HCT116 (cell line): ENCODE measurements around the gene CPT1C. TPM values are rescaled to one million over a fixed set of nuclear protein-coding genes. Genes with fewer than 3 reads are reported as not detected.

Experiments used
- ATAC-seq: fragments of 200-7000 bp; cut with Tn5 transposase; 2 replicates; pipeline ENCODE4 v1.9.1; 2020; ENCODE audit warnings: mild to moderate bottlenecking, moderate library complexity
- BruUV-seq: library from RNA; stranded (reverse); fragments of 400-500 nt; replicated peaks from 2 replicates; lab custom pipeline; 2021; lab: Mats Ljungman, UMichigan
- CTCF ChIA-PET: fragments of 300-600 bp; sonication (Branson Sonifier 250); formaldehyde crosslinking; loops from one replicate; lab custom pipeline; 2021; ENCODE audit warnings: antibody characterized with exemption; lab: Charles Lee
- POLR2A ChIA-PET: fragments of 300-600, 350-600 bp; sonication (Branson Sonifier 250); formaldehyde crosslinking; loops from one replicate; lab custom pipeline; 2021; ENCODE audit warnings: antibody characterized with exemption; lab: Charles Lee
- RAD21 ChIA-PET, 2 experiments: fragments of 300-600 bp; sonication (Branson Sonifier 250); formaldehyde crosslinking; loops; one replicate each; lab custom pipeline; 2023; ENCODE audit warnings: low total read pairs in 2 of 2; ENCODE audit not compliant: uncharacterized antibody in 2 of 2, unreplicated experiment in 2 of 2, low non-redundant PET in 1 of 2; lab: Charles Lee
- DNase-seq: peaks from one replicate; pipeline ENCODE4 v3.0.0-alpha.2; 2010; ENCODE audit warnings: low read depth, low spot score
- H2AFZ ChIP-seq: fragments of 200-600 bp; shearing (Covaris generic), sonication (generic); 2 replicates; pipeline ENCODE4 v1.6.1; 2017; ENCODE audit warnings: low read depth, mixed run types, mixed read lengths, antibody characterized with exemption, low read length; ENCODE audit not compliant: poor library complexity, severe bottlenecking
- H3K27ac ChIP-seq: 2 replicates; pipeline ENCODE4 v1.5.1; 2012; ENCODE audit warnings: low read depth, low read length
- H3K27me3 ChIP-seq: fragments of 200-600 bp; sonication (generic); 2 replicates; pipeline ENCODE4 v1.6.1; 2016; ENCODE audit warnings: mixed run types, low read length, mixed read lengths; ENCODE audit not compliant: insufficient read depth
- H3K36me3 ChIP-seq, 2 experiments: fragments of 200-500 bp in 1 of 2; fragments of 200-600 bp in 1 of 2; sonication (Bioruptor generic) in 1 of 2; sonication (generic) in 1 of 2; 2 replicates each; pipeline versions ENCODE4 v1.5.1 to v1.6.1; 2014 to 2016; ENCODE audit warnings: low read length in 2 of 2, inconsistent platforms in 1 of 2, mixed read lengths in 1 of 2, mixed run types in 1 of 2; ENCODE audit not compliant: insufficient read depth in 2 of 2, control insufficient read depth in 1 of 2
- H3K4me1 ChIP-seq, 2 experiments: fragments of 200-600 bp in 1 of 2; sonication (generic) in 1 of 2; 2 replicates each; pipeline versions ENCODE4 v1.5.1 to v1.6.1; 2012 to 2017; ENCODE audit warnings: low read length in 2 of 2, inconsistent platforms in 1 of 2, mild to moderate bottlenecking in 1 of 2, mixed read lengths in 1 of 2, mixed run types in 1 of 2, moderate library complexity in 1 of 2; ENCODE audit not compliant: insufficient read depth in 2 of 2, control insufficient read depth in 1 of 2
- H3K4me2 ChIP-seq: fragments of 200-600 bp; sonication (generic); 2 replicates; pipeline ENCODE4 v1.6.1; 2017; ENCODE audit warnings: mixed run types, low read length, mixed read lengths
- H3K4me3 ChIP-seq, 2 experiments: fragments of 200-600 bp in 1 of 2; sonication (generic) in 1 of 2; replicated peaks in 1 of 2; 2 replicates each; pipeline ENCODE4 v1.5.1; 2011 to 2016; ENCODE audit warnings: low read length in 2 of 2, control low read depth in 1 of 2, low read depth in 1 of 2, mild to moderate bottlenecking in 1 of 2, mixed read lengths in 1 of 2, mixed run types in 1 of 2
- H3K79me2 ChIP-seq: fragments of 200-600 bp; sonication (generic); 2 replicates; pipeline ENCODE4 v1.6.1; 2017; ENCODE audit warnings: mild to moderate bottlenecking, mixed run types, low read length, moderate library complexity, mixed read lengths; ENCODE audit not compliant: insufficient read depth
- H3K9ac ChIP-seq: fragments of 200-600 bp; sonication (generic); 2 replicates; pipeline ENCODE4 v1.6.1; 2016; ENCODE audit warnings: low read length, mixed read lengths
- H3K9me2 ChIP-seq: fragments of 200-600 bp; sonication (generic), shearing (Covaris generic); 2 replicates; pipeline ENCODE4 v1.6.1; 2017; ENCODE audit warnings: mixed run types, mild to moderate bottlenecking, moderate library complexity; ENCODE audit not compliant: insufficient read depth
- H3K9me3 ChIP-seq, 2 experiments: fragments of 200-500 bp in 1 of 2; fragments of 200-600 bp in 1 of 2; sonication (Bioruptor generic) in 1 of 2; sonication (generic) in 1 of 2; 2 replicates each; pipeline ENCODE4 v1.6.1; 2014 to 2017; ENCODE audit warnings: low read length in 2 of 2, mixed read lengths in 2 of 2, inconsistent platforms in 1 of 2, low read depth in 1 of 2, mild to moderate bottlenecking in 1 of 2, mixed run types in 1 of 2, moderate library complexity in 1 of 2; ENCODE audit not compliant: control insufficient read depth in 1 of 2, insufficient read depth in 1 of 2
- H4K20me1 ChIP-seq: fragments of 200-600 bp; sonication (generic), shearing (Covaris generic); 2 replicates; pipeline ENCODE4 v1.6.1; 2017; ENCODE audit warnings: mixed run types, mild to moderate bottlenecking, moderate library complexity; ENCODE audit not compliant: insufficient read depth
- CEBPB ChIP-seq: IDR thresholded peaks from 2 replicates; pipeline ENCODE4 v1.6.1; 2012; ENCODE audit warnings: low read depth
- EZH2 ChIP-seq: fragments of 200-600 bp; sonication (generic); IDR thresholded peaks from 2 replicates; pipeline ENCODE4 v1.6.1; 2017; ENCODE audit warnings: antibody characterized with exemption, mixed run types
- EZH2phosphoT487 ChIP-seq: fragments of 200-600 bp; IDR thresholded peaks from 2 replicates; pipeline ENCODE4 v1.6.1; 2018; ENCODE audit warnings: antibody characterized with exemption, borderline replicate concordance
- FOSL1 ChIP-seq: IDR thresholded peaks from 2 replicates; pipeline ENCODE4 v1.6.1; 2012; ENCODE audit warnings: low read depth
- JUND ChIP-seq: IDR thresholded peaks from 2 replicates; pipeline ENCODE4 v1.6.1; 2012
- MAX ChIP-seq: IDR thresholded peaks from 2 replicates; pipeline ENCODE4 v1.6.1; 2012
- POLR2A ChIP-seq: IDR thresholded peaks from 2 replicates; pipeline ENCODE4 v1.7.0; 2011; ENCODE audit warnings: borderline replicate concordance; ENCODE audit not compliant: insufficient read depth, insufficient read length; ENCODE audit errors: extremely low read depth
- RAD21 ChIP-seq: IDR thresholded peaks from 2 replicates; pipeline ENCODE4 v1.6.1; 2012; ENCODE audit warnings: low read depth, mild to moderate bottlenecking
- REST ChIP-seq: IDR thresholded peaks from 2 replicates; pipeline ENCODE4 v1.6.1; 2012; ENCODE audit warnings: low read depth
- SIN3A ChIP-seq: IDR thresholded peaks from 2 replicates; pipeline ENCODE4 v1.6.1; 2012; ENCODE audit warnings: low read depth
- TCF7L2 ChIP-seq: IDR thresholded peaks from 2 replicates; pipeline ENCODE4 v1.7.0; 2011; ENCODE audit warnings: borderline replicate concordance, inconsistent platforms; ENCODE audit not compliant: insufficient read depth, insufficient read length; ENCODE audit errors: extremely low read depth
- YY1 ChIP-seq: IDR thresholded peaks from 2 replicates; pipeline ENCODE4 v1.6.1; 2011; ENCODE audit warnings: low read length, low read depth, moderate library complexity, mild to moderate bottlenecking; ENCODE audit not compliant: insufficient replicate concordance; ENCODE audit errors: extremely low read depth
- intact Hi-C: fragments of 100-400 bp; cut with micrococcal nuclease; formaldehyde crosslinking; loops from 2 replicates; pipeline ENCODE4 v1.10.0; 2022
- total RNA-seq: library from RNA; stranded (reverse); gene quantifications from one replicate; pipeline ENCODE4 v1.2.1, GENCODE V29; 2021; ENCODE audit not compliant: unreplicated experiment
- TF ChIP-seq, protein P1 (sequence below): IDR thresholded peaks from 2 replicates; pipeline ENCODE4 v1.6.1; 2011; ENCODE audit warnings: mild to moderate bottlenecking, low read length, moderate library complexity; ENCODE audit not compliant: insufficient replicate concordance; ENCODE audit errors: extremely low read depth

Gene CPT1C
- total RNA-seq, 1 experiment from 2014 or later, result 12.0 TPM

DNA sequence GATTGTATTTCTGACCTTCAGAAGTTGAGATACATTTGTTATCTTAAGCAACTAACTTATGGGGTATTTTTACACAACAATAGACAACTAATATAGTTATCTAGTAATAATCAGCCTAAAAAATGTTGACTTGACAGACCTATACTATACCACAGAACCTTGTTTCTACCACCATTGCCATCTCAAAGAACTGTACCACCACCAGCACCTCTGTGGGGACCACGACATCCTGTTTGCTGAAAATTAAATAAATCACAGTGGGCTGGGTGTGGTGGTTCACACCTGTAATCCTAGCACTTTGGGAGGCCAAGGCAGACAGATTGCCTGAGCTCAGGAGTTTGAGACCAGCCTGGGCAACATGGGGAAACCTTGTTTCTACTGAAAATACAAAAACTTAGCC, 48.2 kb downstream of the CPT1C start:
- no peaks in the 10 kb centered on the region for H3K36me3 ChIP-seq
- ATAC-seq (no peak), DNase-seq (no peak)
- POLR2A ChIA-PET, result no interaction called here
- H3K79me2 ChIP-seq, result no peaks in the 10 kb centered on the region
- H3K4me2 ChIP-seq, result no peak overlapping the region
- no peaks in the 10 kb centered on the region for H3K4me1 ChIP-seq
- H3K27ac ChIP-seq, result no peak overlapping the region
- no peak overlapping the region for H3K9ac ChIP-seq
- RAD21 ChIA-PET, result no interaction called here
- BruUV-seq, result no TSS peak
- intact Hi-C loops, result no loop called here
- no peaks in the 10 kb centered on the region for H3K9me2 ChIP-seq
- no peak overlapping the region for H3K4me3 ChIP-seq
- CTCF ChIA-PET, result no interaction called here
- no peaks in the 10 kb centered on the region for H3K9me3 ChIP-seq
- TF ChIP-seq, protein P1, sequence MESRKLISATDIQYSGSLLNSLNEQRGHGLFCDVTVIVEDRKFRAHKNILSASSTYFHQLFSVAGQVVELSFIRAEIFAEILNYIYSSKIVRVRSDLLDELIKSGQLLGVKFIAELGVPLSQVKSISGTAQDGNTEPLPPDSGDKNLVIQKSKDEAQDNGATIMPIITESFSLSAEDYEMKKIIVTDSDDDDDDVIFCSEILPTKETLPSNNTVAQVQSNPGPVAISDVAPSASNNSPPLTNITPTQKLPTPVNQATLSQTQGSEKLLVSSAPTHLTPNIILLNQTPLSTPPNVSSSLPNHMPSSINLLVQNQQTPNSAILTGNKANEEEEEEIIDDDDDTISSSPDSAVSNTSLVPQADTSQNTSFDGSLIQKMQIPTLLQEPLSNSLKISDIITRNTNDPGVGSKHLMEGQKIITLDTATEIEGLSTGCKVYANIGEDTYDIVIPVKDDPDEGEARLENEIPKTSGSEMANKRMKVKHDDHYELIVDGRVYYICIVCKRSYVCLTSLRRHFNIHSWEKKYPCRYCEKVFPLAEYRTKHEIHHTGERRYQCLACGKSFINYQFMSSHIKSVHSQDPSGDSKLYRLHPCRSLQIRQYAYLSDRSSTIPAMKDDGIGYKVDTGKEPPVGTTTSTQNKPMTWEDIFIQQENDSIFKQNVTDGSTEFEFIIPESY, result no peak
- no peaks in the 10 kb centered on the region for H4K20me1 ChIP-seq
- H3K27me3 ChIP-seq, result no peaks in the 10 kb centered on the region
- no peak overlapping the region for H2AFZ ChIP-seq

DNA sequence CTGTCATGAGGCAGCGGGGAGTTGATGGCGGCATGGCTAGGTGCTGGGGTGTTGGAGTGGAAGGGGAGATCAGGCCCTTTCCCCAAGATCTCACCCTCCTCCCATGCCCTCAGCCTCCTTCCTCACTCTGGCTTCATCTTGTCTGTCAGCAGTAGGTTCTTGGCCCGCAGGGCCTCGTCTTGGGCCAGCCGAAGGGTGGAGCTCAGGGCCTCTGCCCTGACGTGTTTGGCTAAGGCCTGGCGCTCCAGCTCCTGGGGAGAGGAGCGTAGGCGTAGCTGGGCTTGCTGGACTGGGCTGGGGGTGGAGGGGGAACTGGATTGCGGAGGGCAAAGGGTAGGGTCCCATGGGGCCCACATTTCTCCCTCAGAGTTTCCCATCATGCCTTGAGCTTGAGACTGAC, 49.0 kb downstream of the CPT1C start:
- no TSS peak for BruUV-seq
- ChIA-PET CTCF (no interaction called here), RAD21 (no interaction called here), POLR2A (no interaction called here)
- H3K9me3 ChIP-seq, result no peaks in the 10 kb centered on the region
- intact Hi-C loops, result no loop called here
- no peak overlapping the region for H3K4me2 ChIP-seq
- H3K9me2 ChIP-seq, result no peaks in the 10 kb centered on the region
- H2AFZ ChIP-seq, result no peak overlapping the region
- DNase-seq (no peak), ATAC-seq (no peak)
- H3K36me3 ChIP-seq, result no peaks in the 10 kb centered on the region
- no peaks in the 10 kb centered on the region for H4K20me1 ChIP-seq
- no peak overlapping the region for H3K27ac ChIP-seq
- no peaks in the 10 kb centered on the region for H3K79me2 ChIP-seq
- H3K4me1 ChIP-seq, result no peaks in the 10 kb centered on the region
- no peak overlapping the region for H3K9ac ChIP-seq
- H3K4me3 ChIP-seq, result no peak overlapping the region
- no peaks in the 10 kb centered on the region for H3K27me3 ChIP-seq
- no peak for TF ChIP-seq EZH2
- TF ChIP-seq POLR2A, result no peak
- TF ChIP-seq EZH2phosphoT487, result no peak
- TF ChIP-seq FOSL1, result no peak
- TF ChIP-seq, protein P1, result no peak
- TF ChIP-seq SIN3A, result no peak
- TF ChIP-seq YY1, result no peak
- TF ChIP-seq JUND, result no peak
- no peak for TF ChIP-seq TCF7L2
- no peak for TF ChIP-seq REST
- TF ChIP-seq RAD21, result no peak
- TF ChIP-seq MAX, result no peak
- TF ChIP-seq CEBPB, result no peak
